Mesendoderm (in vitro differentiated cells): ENCODE data around the gene TXNDC11. TPM values are rescaled to one million over a fixed set of nuclear protein-coding genes. Genes with fewer than 3 reads are reported as not detected.

Experiments used
- DNase-seq: peaks from one replicate; pipeline ENCODE4 v3.0.0; 2013
- H2AK5ac ChIP-seq: 2 replicates; pipeline ENCODE4 v1.6.1; 2013; ENCODE audit warnings: low read length, inconsistent platforms
- H2BK120ac ChIP-seq: 2 replicates; pipeline ENCODE4 v1.6.1; 2013; ENCODE audit warnings: low read depth, mild to moderate bottlenecking, low read length, moderate library complexity, mixed read lengths
- H2BK15ac ChIP-seq: replicated peaks from 2 replicates; pipeline ENCODE4 v1.6.1; 2013; ENCODE audit warnings: low read depth, mild to moderate bottlenecking, moderate library complexity
- H2BK5ac ChIP-seq: 2 replicates; pipeline ENCODE4 v1.6.1; 2013; ENCODE audit warnings: low read length, inconsistent platforms
- H3K18ac ChIP-seq: 2 replicates; pipeline ENCODE4 v1.6.1; 2013; ENCODE audit warnings: mild to moderate bottlenecking, low read length, mixed read lengths
- H3K23ac ChIP-seq: one replicate; pipeline ENCODE4 v1.6.1; 2013; ENCODE audit warnings: low read length
- H3K27ac ChIP-seq: 2 replicates; pipeline ENCODE4 v1.5.1; 2013; ENCODE audit warnings: low read depth, mild to moderate bottlenecking, inconsistent platforms, low read length, moderate library complexity
- H3K27me3 ChIP-seq: 2 replicates; pipeline ENCODE4 v1.6.1; 2013; ENCODE audit warnings: low read length, control low read depth, mild to moderate bottlenecking, inconsistent platforms; ENCODE audit not compliant: insufficient read depth, poor library complexity
- H3K36me3 ChIP-seq: 2 replicates; pipeline ENCODE4 v1.6.1; 2013; ENCODE audit warnings: low read length, inconsistent platforms; ENCODE audit not compliant: control insufficient read depth, insufficient read depth
- H3K4ac ChIP-seq: one replicate; pipeline ENCODE4 v1.6.1; 2013; ENCODE audit warnings: low read depth, mild to moderate bottlenecking, low read length, moderate library complexity
- H3K4me1 ChIP-seq: 2 replicates; pipeline ENCODE4 v1.6.1; 2013; ENCODE audit warnings: low read depth, low read length, inconsistent platforms; ENCODE audit not compliant: control insufficient read depth
- H3K4me2 ChIP-seq: 2 replicates; pipeline ENCODE4 v1.6.1; 2013; ENCODE audit warnings: low read length
- H3K4me3 ChIP-seq: 2 replicates; pipeline ENCODE4 v1.5.1; 2013; ENCODE audit warnings: mild to moderate bottlenecking, low read length
- H3K56ac ChIP-seq: one replicate; pipeline ENCODE4 v1.6.1; 2013; ENCODE audit warnings: low read length
- H3K79me1 ChIP-seq: 2 replicates; pipeline ENCODE4 v1.6.1; 2013; ENCODE audit warnings: low read length, inconsistent platforms
- H3K79me2 ChIP-seq: 2 replicates; pipeline ENCODE4 v1.6.1; 2013; ENCODE audit warnings: mild to moderate bottlenecking, low read length; ENCODE audit not compliant: control insufficient read depth, insufficient read depth
- H3K9ac ChIP-seq: 2 replicates; pipeline ENCODE4 v1.6.1; 2013; ENCODE audit warnings: low read length, inconsistent platforms
- H4K5ac ChIP-seq: one replicate; pipeline ENCODE4 v1.6.1; 2013; ENCODE audit warnings: low read length
- H4K8ac ChIP-seq: one replicate; pipeline ENCODE4 v1.6.1; 2013; ENCODE audit warnings: low read depth, mild to moderate bottlenecking, control low read depth, low read length, moderate library complexity
- WGBS: extraction: QIAGEN DNeasy Blood & Tissue Kit; methylation state at CpG from one replicate; pipeline ENCODE4 v1.1.7; 2013; ENCODE audit warnings: low lambda C conversion rate, missing lambda C conversion rate; ENCODE audit not compliant: insufficient coverage; ENCODE audit errors: extremely low coverage; 5-methylcytosine and 5-hydroxymethylcytosine counted together
- small RNA-seq: library from polyadenylated mRNA; stranded (forward); fragments of <200 nt; extraction: miRNeasy Mini kit (QIAGEN cat#:217004); gene quantifications from one replicate; pipeline ENCODE3, GENCODE V24; 2013; ENCODE audit not compliant: insufficient read depth

Gene TXNDC11

GRCh38 chr16:11630046-11630767, 112.5 kb downstream of the TXNDC11 start:
- no peak overlapping the region for H2BK5ac ChIP-seq
- H3K27me3 ChIP-seq = no peaks in the 10 kb centered on the region
- H3K4me1 ChIP-seq = no peaks in the 10 kb centered on the region
- H3K56ac ChIP-seq = no peak overlapping the region
- H3K4me2 ChIP-seq = no peak overlapping the region
- no peak overlapping the region for H3K27ac ChIP-seq
- no peak overlapping the region for H3K18ac ChIP-seq
- no peak overlapping the region for H2AK5ac ChIP-seq
- H3K4ac ChIP-seq = no peak overlapping the region
- no peaks in the 10 kb centered on the region for H3K36me3 ChIP-seq
- H3K23ac ChIP-seq = no peak overlapping the region
- H4K5ac ChIP-seq = no peak overlapping the region
- no peak overlapping the region for H2BK120ac ChIP-seq
- no peak overlapping the region for H4K8ac ChIP-seq
- no peak overlapping the region for H3K4me3 ChIP-seq
- H3K79me1 ChIP-seq = no peaks in the 10 kb centered on the region
- no CpG with 5 or more reads among the region's 12 CpGs for WGBS
- no peaks in the 10 kb centered on the region for H3K79me2 ChIP-seq
- no peak overlapping the region for H3K9ac ChIP-seq
- no peak overlapping the region for H2BK15ac ChIP-seq
- no peak for DNase-seq

Small RNA genes lying within 50 kb of the gene (small RNA-seq; reads per million reads assigned to genes)
- gene RF00017 = not detected
